Stimulated activated CD4-positive, alpha-beta T cell treated with anti-CD3 and anti-CD28 coated beads, Interleukin-4, amount 100 ng/mL, for 4 hours (primary cell): Measurements from ENCODE around the gene EBF3.
A peak's percentile ranks its signal among the peaks of the same experiment; 100 is the strongest.

Experiments
- DNase-seq, 2 experiments: peaks; one replicate each; pipeline ENCODE4 v3.0.0-alpha.2; 2020

The EBF3 gene

GRCh38 chr10:129971381-129972144 is 7.5 kb upstream of the EBF3 start:
- peak; percentile 32 to 49 for DNase-seq

GRCh38 chr10:129970465-129971364 is 6.6 kb upstream of the EBF3 start:
- DNase-seq = no peak

- no peak for DNase-seq
These were observed 5.9 kb upstream of the EBF3 start for GRCh38 chr10:129969911-129970464.

- DNase-seq = no peak
These were observed 5.3 kb upstream of the EBF3 start for GRCh38 chr10:129969184-129969910.

GRCh38 chr10:129968853-129969183 is 4.7 kb upstream of the EBF3 start:
- no peak for DNase-seq

- DNase-seq = no peak
These were observed 4.2 kb upstream of the EBF3 start for GRCh38 chr10:129968020-129968852.

- DNase-seq = no peak
These were observed 3.5 kb upstream of the EBF3 start for GRCh38 chr10:129967579-129968019.

GRCh38 chr10:129966889-129967578 is 3.0 kb upstream of the EBF3 start:
- DNase-seq = no peak

- DNase-seq = no peak
These were observed 2.4 kb upstream of the EBF3 start for GRCh38 chr10:129966370-129966888.

GRCh38 chr10:129965959-129966358 is 1.9 kb upstream of the EBF3 start:
- no peak for DNase-seq

GRCh38 chr10:129965425-129965808 is 1.3 kb upstream of the EBF3 start:
- no peak for DNase-seq

- no peak for DNase-seq
These were observed 744 bp upstream of the EBF3 start for GRCh38 chr10:129964611-129965424.

- no peak for DNase-seq
These were observed 1.0 kb downstream of the EBF3 start for GRCh38 chr10:129962872-129963640.

- no peak for DNase-seq
These were observed 1.8 kb downstream of the EBF3 start for GRCh38 chr10:129962031-129962871.

- no peak for DNase-seq
These were observed 2.8 kb downstream of the EBF3 start for GRCh38 chr10:129961157-129961701.

GRCh38 chr10:129960481-129961156 is 3.5 kb downstream of the EBF3 start:
- DNase-seq = no peak
